NOMO-1 (cell line): ENCODE data around the gene PRM1.
"Not testable (repeated sequence)": the region's sequence is repeated elsewhere in the genome, so short reads cannot be mapped to it uniquely, and the experiment has no call there.

Experiments used
- DNase-seq, 2 experiments: peaks; one replicate each; lab custom pipeline; 2025; ENCODE audit not compliant: unreplicated experiment in 2 of 2; lab: John Stamatoyannopoulos, UW

The PRM1 gene

DNA sequence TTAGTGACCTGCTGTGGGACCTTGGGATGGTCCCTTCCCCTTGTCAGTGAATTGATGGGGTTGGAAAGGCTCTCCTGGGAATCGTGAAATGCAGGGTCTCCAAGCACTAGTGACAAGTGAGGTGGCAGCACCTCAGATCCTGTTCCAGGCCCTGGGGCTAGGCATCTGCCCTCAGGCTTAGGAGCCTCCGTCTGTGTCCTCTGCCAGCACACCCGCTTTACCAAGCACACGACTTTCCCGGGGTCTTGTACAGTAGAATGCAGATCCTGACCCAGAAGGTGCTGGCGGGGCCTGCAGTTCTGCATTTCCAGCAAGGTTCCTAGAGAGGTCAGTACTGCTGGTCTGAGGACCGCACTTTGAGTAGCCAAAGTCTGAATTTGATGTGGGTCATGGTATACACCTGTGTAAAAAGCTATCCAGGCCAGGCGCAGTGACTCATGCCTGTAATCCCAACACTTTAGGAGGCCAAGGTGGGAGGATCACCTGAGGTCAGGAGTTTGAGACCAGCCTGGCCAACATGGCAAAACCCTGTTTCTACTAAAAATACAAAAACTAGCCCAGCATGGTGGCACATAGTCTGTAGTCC, 33.3 kb upstream of the PRM1 start:
- DNase-seq, result no peak

DNA sequence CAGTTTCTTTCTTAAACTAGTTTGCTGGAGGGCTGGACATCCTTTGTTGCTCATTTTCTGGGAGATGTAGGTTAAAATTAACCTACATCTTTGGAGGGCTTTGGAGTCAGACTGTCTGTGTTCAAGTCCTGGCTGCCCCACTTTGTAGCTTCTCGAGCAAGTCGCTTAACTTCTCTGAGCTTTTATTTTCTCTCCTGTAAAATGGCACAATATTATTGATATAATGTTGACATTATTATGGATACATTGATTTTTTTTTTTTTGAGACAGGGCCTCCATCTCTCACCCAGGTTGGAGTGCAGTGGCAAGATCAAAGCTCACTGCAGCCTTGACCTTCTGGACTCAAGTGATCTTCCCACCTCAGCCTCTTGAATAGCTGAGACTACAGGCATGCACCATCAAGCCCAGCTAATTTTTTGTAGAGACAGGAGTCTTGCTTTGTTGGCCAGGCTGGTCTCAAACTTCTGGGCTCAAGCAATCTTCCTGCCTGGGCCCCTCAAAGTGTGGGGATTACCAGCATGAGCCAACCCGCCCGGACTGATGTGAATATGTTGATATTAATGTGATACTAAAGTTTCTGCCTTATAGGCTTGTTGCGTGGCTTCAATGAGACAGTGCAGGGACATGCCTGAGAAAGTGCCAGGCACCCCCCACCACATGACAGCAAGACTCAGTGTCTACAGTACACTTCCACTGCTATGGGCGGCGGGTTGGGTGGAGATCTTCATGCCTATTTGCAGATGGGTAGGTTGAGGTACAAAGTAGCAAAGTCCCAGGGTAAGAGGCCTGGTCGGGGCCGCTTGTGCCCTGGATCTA, 32.6 kb upstream of the PRM1 start:
- no peak for DNase-seq

DNA sequence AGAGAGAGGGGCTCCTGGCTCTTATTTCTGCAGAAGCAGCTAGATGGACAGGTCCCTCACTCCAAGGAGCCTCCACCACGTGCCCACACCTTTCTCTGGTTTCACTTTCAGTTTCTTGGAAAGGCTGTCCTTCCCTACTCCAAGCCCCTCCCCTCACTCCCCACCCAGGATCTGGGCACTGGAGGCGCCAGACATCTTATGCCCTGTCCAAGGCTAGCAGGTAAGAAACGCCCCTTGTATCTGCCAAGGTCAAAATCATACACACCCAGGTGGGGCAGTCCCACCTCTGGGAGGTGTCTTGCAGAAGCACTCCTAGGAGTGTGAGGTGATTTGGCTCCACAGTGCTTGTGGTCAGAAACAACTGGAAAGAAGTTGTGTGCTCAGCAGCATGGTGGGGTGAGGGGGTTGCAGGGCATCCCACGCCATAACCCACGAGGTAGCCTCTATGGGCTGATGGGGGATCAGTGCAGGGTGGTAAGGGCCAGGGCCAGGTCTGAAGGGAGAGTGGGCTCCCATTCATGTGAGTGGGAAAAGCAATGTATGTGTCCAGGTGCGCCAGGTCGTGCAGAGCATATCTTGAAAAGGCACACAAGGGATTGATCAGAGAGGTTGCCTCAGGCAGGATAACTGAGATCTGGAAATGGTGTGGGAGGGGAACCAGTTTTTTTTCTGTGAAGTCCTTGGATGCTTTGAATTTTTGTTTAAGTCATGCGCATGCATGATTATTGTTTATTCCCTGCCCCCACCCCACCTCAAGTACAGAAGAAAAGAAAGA, 31.8 kb upstream of the PRM1 start:
- DNase-seq, result no peak

DNA sequence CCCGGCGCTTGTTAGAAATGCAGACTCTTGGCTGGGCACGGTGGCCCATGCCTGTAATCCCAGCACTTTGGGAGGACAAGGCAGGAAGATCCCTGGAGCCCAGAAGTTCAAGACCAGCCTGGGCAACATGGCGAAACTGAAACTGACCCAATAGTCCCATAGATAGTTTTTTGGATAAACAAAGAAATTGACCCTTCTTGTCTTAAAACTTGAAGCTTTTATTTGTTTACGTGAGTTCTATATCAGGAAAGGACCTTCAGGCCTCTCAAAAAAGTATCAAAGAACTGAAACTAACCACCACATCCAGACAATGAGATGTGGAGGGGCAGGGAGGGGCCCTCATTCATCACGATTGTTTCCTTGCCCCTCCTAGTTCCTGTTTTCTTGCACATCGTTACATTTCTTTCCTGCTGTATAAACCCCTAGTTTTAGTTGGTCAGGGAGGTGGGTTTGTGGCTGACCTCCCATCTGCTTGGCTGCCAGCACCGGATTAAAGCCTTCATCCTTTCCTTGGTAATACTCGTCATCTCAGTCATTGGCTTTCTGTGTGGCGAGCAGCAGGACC, 29.9 kb upstream of the PRM1 start:
- DNase-seq, result peak; percentile 92 to 96

DNA sequence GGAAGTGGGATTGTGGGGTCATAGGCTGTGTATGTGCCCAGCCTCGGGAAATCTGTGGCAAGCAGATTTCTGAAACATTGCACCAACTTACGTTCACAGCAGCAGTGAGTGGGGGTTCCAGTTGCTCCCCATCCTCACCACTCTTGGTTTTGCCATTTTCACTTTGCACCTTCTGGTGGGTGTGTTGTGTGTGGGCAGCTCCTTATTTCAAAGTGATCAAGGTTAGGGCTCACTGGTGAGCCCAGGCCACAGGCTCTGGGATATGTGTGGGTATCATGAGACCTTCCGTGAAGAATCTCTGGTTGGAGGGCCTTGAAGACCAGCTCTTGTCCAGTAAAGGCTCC, 29.5 kb upstream of the PRM1 start:
- DNase-seq, result no peak

DNA sequence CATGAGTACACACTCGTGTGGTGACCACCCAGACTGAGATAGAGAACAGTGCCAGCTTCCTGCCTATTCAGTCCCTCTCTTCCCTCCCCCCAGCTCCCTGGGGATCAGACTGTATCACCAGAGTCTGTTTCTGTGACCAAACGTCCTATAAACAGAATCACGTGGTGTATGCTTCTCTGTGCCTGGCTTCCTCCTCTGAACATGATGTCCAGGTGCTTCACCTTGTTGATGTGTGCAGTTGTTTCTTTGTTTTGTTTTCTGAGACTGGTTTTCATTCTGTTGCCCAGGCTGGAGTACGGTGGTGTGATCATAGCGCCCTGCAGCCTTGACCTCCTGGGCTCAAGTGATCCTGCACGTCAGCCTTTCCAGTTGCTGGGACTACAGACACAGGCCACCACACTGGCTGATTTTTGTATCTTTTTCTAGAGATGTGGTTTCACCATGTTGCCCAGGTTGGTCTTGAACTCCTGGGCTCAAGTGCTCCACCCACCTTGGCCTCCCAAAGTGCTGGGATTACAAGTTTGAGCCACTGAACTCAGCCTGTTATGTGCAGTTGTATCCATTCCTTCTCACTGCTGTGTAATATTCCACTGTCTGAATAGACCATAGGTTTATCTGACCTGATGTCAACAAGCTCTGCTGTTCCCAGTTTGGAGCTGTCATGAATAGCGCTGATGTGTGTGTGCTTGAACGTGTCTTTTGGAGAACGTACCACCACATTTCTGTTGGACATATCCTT, 28.9 kb upstream of the PRM1 start:
- no peak for DNase-seq

DNA sequence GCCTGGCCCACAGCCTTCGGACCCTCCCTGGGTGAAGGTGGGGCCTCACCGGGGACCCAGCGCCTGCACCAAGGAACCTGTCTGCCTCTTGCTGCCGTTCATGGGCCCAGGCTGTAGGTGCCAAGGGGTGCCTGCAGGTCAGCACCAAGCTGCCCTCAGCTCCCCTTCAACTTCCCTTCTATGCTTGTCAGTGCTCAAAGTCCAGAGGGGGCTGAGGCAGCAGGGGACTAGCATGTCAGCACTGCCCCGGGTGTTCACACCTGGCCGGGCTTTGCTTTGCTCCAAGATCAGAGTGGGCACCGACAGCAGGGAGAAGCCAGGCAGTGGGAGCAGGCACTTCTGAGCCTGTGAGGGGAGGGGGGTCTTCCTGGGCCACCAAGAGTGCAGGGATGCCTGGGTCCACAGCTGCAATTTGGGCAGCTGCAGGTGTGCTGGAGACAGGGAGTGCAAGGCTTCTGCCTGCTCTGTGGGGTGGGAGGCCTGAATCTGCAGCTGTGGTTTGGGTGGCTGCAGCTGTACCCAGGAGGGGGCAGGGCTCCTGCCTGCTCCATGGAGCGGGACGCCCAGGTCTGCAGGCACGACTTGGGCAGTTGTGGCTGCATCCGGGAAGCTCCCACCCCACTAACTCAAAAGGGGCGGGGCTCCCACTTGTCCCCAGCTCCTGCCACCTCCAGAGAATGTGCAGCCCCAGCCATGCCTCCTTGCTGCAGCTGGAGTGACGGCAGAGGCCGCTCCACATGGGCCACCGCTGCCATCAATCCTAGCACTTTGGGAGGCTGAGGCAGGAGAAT, 27.6 kb upstream of the PRM1 start:
- DNase-seq, result no peak

DNA sequence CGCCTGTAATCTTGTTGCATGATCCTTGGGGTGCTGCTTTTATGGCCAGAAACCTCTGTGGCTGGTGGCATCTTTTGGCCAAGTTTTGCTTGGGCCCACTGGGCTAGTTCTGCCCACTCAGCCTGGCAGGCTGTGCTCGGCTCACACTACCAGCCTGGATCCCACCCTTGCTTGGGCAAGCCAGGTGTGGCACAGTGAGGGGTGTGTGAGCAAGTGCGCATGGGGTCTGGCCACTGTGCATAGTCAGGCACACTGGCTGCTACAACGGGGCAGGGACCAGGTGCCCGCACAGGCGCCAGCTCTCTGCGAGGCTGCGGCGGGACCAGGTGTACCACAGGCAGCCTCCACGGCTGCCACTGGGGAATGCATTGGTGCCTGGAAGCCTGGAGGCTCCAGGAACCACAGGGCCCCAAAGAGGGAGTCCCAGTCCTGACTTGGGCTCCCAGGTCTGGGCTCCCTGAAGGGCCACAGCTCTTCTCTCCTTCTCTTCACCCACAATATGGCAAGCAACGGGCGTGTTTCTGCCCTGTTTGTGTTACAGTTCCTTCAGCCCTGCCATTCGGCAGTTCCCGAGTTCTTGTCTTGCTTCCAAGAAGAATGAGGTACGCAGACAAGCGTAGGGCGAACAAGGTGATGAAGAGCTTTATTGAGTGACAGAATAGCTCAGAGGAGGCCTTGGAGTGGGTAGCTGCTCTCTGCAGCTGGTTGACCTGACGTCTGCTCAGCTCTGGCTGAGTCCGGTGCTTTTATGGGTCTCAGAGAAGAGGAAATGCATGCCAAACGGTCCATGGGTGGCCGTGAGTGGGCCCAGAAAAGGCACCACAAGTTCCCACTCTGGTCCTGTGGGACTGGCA, 26.7 kb upstream of the PRM1 start:
- DNase-seq, result no peak

DNA sequence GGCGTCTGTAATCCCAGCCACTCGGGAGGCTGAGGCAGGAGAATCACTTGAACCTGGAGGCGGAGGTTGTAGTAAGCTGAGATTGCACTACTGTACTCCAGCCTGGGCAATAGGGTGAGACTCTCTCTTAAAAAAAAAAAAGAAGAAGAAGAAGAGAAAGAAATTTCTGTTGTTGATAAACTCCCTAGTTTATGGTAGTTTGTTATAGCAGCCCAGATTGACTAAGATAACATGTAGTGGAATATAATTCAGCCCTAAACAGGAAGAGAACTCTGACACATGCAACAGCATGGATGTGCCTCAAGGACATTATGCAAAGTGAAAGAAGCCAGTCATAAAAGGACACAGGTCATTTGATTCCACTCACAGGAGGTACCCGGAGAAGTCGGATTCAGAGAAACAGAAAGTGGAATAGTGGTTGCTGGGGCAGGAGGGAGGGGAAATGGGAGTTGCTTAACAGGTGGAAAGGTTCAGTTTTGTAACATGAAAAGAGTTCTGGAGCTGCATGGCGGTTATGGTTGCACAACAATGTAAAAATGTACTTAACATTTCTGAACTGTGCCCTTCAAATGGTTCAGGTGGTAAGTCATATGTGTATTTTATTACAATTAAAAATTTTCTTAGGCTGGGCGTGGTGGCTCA, 26.0 kb upstream of the PRM1 start:
- DNase-seq, result peak; percentile 92 to 93

DNA sequence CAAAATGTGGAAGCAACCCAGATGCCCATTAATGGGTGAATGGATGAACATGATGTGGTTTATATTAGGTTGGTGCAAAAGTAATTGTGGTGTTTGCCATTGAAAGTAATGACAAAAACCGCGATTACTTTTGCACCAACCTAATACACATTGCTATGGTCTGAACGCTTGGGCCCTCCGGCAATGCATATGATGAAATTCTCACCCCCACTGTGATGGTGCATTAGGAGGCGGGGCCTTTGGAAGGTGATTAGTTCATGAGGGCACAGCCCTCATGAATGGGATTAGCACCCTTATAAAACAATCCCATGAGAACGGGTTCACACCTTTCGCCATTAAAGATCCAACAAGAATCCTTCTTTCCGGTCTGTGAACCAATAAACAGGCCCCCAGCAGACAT, 25.3 kb upstream of the PRM1 start:
- no peak for DNase-seq

DNA sequence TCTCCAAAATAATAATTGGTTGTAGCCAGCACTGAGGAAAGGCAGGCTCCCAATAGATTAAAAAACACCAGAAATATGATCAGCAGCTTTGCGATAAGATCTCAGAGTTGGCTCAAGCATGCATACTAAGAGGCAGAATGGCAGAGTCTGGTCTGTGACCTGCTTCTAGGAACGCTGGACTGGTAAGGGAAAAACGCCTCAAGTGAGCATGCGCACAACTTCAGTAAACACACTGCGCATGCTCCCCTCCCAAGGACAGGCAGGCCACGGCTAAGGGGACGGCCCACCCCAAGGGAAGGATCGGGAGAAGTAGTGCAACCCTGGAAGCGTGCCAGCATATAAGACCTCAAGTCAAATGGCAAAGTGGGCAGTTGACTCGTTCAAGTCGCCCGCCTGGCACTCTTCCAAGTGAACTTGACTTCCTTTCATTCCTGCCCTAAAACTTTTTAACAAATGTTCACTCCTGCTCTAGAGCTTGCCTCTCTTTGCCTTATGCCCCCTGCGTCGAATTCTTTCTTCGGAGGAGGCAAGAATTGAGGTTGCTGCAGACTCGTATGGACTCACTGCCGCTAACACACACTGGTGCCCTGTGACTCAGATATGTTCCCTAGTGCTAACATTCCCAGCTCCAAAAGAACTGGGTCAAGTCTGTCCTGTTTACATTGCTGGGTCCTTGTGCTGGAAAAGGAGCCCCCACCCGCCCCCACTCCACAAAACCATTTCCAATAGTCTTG, 22.4 kb upstream of the PRM1 start:
- no peak for DNase-seq

DNA sequence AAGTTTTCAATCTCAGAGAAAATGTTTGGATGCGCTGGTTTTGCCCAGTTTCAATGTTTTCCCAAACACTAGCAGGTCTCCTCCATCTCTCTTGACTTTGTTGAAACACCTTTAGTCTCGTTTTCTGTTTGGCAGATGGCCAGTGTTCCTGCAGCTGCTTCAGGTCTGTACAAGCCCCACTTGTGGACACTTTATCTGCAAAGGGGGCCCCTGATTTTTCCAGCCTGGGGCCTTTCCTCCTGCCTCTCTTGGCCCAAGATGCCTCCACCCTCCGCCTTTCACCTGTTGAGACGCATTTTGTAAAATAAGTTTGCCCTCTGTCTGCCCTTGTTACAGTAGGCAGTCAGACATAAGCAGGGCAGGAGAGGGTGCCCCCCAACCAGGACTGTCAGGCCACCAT, 21.8 kb upstream of the PRM1 start:
- no peak for DNase-seq

DNA sequence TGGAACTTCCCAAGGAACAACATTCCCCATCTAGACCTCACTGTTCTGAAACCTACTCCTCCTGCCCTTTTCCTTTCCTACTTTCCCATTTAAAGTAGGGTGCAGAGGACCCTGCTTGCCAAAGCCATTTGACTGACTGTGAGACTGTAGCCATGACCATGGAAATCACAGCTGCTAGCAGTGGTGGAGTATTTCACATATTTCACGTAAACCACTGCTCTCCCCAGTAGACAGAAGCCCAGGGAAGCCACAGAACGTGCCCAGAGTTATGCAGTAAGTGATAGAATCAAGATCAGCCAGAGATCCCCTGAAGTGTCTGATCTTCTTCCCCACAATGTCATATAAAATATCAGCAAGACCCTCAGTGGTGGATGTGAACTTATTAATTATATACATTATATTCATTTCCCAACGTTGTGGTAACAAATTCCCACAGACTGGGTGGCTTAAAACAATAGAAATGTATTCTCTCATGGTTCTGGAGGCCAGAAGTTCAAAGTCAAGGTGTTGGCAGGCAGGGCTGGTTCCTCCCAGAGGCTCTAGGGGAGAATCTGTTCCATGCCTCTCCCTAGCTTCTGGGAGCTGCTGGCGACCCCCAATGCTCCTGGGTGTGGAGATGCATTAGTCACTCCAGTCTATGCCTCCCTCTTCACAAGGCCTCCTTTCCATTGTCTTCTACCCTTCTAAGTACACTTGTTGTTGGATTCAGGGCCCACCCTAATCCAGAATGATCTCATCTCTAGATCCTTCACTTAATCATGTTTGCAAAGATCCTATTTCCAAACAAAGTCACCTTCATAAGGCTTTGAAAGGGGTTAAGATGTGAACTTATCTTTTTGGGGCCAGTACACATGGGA, 20.7 kb upstream of the PRM1 start:
- DNase-seq, result no peak

DNA sequence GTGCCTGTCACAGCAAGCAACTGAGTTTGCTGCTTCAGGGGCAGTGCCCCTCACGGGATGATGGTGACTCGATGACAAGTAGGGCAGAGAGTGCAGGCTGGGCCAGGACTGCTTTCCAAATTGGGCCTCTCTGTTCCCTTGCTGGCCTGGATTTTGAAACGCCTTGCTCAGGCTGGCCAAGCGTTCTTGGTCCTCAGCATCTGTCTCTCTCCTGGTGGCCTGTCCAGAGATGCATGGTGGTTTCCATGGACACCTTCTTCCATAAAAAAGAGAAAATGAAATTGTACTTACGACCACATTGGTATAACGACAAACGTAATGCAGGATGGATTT, 19.4 kb upstream of the PRM1 start:
- no peak for DNase-seq

DNA sequence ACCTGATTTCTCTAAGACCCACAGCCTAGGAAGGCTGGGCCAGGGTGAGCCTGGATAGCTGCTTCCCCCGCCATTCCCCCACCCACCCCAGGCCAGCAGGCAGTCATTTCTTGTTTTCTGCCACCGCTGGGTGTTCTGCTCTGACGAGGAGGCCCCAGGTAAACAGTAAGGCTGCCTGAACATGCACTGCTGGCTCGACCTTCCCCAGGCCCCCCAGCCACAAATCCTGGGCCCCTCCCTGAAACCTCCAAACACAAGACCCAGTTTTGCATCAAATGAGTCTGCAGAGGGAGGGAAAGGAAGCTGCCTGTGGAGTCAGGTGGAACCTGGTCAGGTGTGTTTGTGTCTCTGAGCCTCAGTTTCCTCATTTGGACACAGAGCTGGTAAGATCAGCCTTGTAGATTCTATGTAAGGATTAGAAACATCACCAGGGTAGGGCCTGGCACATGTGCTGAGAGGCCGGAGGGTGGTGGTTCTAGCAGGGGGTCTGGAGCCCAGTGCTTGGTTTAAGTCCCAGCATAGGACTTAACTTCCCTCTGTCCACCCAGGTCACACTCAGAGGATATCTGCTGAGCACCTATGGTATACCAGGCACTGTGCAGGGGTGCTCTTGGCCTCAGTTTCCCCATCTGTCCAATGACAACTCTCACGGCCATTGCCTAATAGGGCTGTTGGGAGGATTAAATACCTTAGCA, 18.9 kb upstream of the PRM1 start:
- DNase-seq, result no peak

DNA sequence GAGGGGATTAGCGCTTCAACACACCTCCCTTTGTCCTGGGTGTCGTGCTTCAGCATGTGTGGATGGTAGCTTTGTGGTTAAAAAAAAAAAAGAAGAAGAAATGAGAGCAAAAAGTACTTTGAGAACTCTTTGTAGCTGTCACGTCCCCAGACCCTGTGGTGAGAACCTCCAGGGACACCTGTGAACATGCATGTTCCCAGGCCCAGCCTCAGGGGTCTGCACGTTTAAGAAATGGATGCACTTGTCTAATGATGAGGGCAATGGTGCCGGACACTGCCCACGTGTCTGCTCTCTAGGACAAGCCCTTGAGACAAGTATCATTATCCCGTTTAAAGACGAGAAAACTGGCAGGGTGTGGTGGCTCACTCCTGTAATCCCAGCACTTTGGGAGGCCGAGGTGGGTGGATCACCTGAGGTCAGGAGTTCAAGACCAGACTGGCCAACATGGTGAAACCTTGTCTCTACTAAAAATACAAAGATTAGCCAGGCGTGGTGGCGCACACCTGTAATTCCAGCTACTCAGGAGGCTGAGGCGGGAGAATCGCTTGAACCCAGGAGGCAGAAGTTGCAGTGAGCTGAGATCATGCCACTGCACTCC, 17.9 kb upstream of the PRM1 start:
- not testable (repeated sequence) for DNase-seq
